K562 (cell line): ENCODE measurements around the gene SLC34A1. TPM values are rescaled to one million over a fixed set of nuclear protein-coding genes. Genes with fewer than 3 reads are reported as not detected.
A peak's percentile ranks its signal among the peaks of the same experiment; 100 is the strongest.

Experiments
- BCLAF1 ChIP-seq, 2 experiments: fragments of 450-650 bp in 1 of 2; IDR thresholded peaks; 2 replicates each; pipeline ENCODE4 v1.6.1; 2011 to 2017; ENCODE audit warnings: low read depth in 2 of 2, antibody characterized with exemption in 1 of 2, borderline replicate concordance in 1 of 2, low read length in 1 of 2, mild to moderate bottlenecking in 1 of 2, mixed read lengths in 1 of 2; ENCODE audit not compliant: control insufficient read depth in 1 of 2
- CBX5 ChIP-seq: IDR thresholded peaks from 2 replicates; pipeline ENCODE4 v1.6.1; 2014; ENCODE audit warnings: low read depth, borderline replicate concordance
- FOS ChIP-seq: IDR thresholded peaks from 3 replicates; pipeline ENCODE4 v1.6.1; 2011; ENCODE audit not compliant: insufficient read length; ENCODE audit errors: extremely low read depth
- FOXP1 ChIP-seq: sonication (generic); formaldehyde crosslinking; IDR thresholded peaks from 2 replicates; pipeline ENCODE4 v1.8.0; 2022; ENCODE audit warnings: mild to moderate bottlenecking, missing genetic modification reagents
- HIVEP1 ChIP-seq: fragments of 250-450 bp; sonication (Bioruptor Pico); IDR thresholded peaks from 2 replicates; pipeline ENCODE4 v1.4.0; 2020; ENCODE audit warnings: mild to moderate bottlenecking
- LEF1 ChIP-seq: fragments of 450-650 bp; IDR thresholded peaks from 2 replicates; pipeline ENCODE4 v1.6.1; 2016; ENCODE audit warnings: mild to moderate bottlenecking
- PRDM10 ChIP-seq: fragments of 450-650 bp; IDR thresholded peaks from 2 replicates; pipeline ENCODE4 v1.6.1; 2018; ENCODE audit not compliant: partially characterized antibody
- RBBP5 ChIP-seq: fragments of 200-600 bp; sonication (generic); IDR thresholded peaks from 2 replicates; pipeline ENCODE4 v1.6.1; 2012; ENCODE audit warnings: borderline replicate concordance, mild to moderate bottlenecking, low read length, control low read depth, inconsistent platforms; ENCODE audit not compliant: insufficient read depth, poor library complexity, severe bottlenecking
- RBM25 ChIP-seq: fragments of 200-400 bp; formaldehyde crosslinking; IDR thresholded peaks from 2 replicates; pipeline ENCODE4 v1.6.1; 2018; ENCODE audit warnings: low read length, low read depth, moderate library complexity; ENCODE audit not compliant: severe bottlenecking
- SRSF3 ChIP-seq: fragments of 200-400 bp; formaldehyde crosslinking; IDR thresholded peaks from 2 replicates; pipeline ENCODE4 v1.6.1; 2016; ENCODE audit warnings: mild to moderate bottlenecking, low read length, moderate library complexity; ENCODE audit not compliant: insufficient read depth
- TEAD1 ChIP-seq, 2 experiments: fragments of 450-650 bp in 1 of 2; sonication (generic) in 1 of 2; formaldehyde crosslinking; IDR thresholded peaks; 2 replicates each; pipeline versions ENCODE4 v1.4.0 to v1.8.0; 2020 to 2022; ENCODE audit warnings: mild to moderate bottlenecking in 2 of 2, missing genetic modification reagents in 1 of 2
- ZC3H4 ChIP-seq: sonication (generic); formaldehyde crosslinking; IDR thresholded peaks from 2 replicates; pipeline ENCODE4 v1.9.0; 2021; ENCODE audit warnings: missing genetic modification reagents, borderline replicate concordance
- ZKSCAN3 ChIP-seq: fragments of 250-450 bp; sonication (Bioruptor Pico); IDR thresholded peaks from 2 replicates; pipeline ENCODE4 v1.4.0; 2020
- ZMIZ1 ChIP-seq, 2 experiments: fragments of 150-350 bp in 1 of 2; IDR thresholded peaks; 2 replicates each; pipeline ENCODE4 v1.6.1; 2012 to 2016; ENCODE audit warnings: low read depth in 2 of 2, low read length in 2 of 2, mild to moderate bottlenecking in 1 of 2, moderate library complexity in 1 of 2
- ZNF695 ChIP-seq: fragments of 450-650 bp; formaldehyde crosslinking; IDR thresholded peaks from 2 replicates; pipeline ENCODE4 v1.4.0; 2020; ENCODE audit warnings: mild to moderate bottlenecking, moderate library complexity
- polyA plus RNA-seq, 8 experiments: library from polyadenylated mRNA; depleted of rRNA in 4 of 8; stranded (reverse) in 5 of 8; unstranded in 3 of 8; fragments of >200 nt; fragmentation: Nextera tagmentation in 2 of 8; fragmentation: Illumina TruSeq in 1 of 8; extraction: Ambion mirVana in 2 of 8; extraction: Trizol in 1 of 8; gene quantifications; 2 replicates each; pipeline versions ENCODE4 v1.2.1 to v1.2.3, GENCODE V29; 2011 to 2014; ENCODE audit warnings: inconsistent platforms in 1 of 8, missing spikeins in 1 of 8
- total RNA-seq, 7 experiments: library from RNA; depleted of rRNA in 6 of 7; stranded (reverse); fragments of >200 nt in 6 of 7; fragmentation: Illumina TruSeq in 2 of 7; extraction: Trizol in 2 of 7; gene quantifications; 2 replicates each; pipeline versions ENCODE4 v1.2.1 to v1.2.3, GENCODE V29; 2011 to 2021; ENCODE audit warnings: low replicate concordance in 1 of 7

SLC34A1 gene
- total and polyA plus RNA-seq, 9 of the 15 experiments (the other 6 are each of a cell fraction or from before 2014, with no cell fraction given), result not detected

- peak in 1 of 2 experiments; percentile 96; a peak in 2 of 4 replicates for TF ChIP-seq BCLAF1 (IDR thresholded peaks at IDR 0.05; ENCODE audit: borderline replicate concordance in 1 of 2, control insufficient read depth in 1 of 2, low read depth in 2 of 2, low read length in 1 of 2)
- TF ChIP-seq ZC3H4, result no peak
- peak; percentile 97 for TF ChIP-seq RBM25
- TF ChIP-seq ZNF695 (CRISPR knock-in tag), result peak; percentile 43; the same call in 1 of the 2 replicates
- no peak for TF ChIP-seq SRSF3
- peak; percentile 67 for TF ChIP-seq RBBP5
- no peak for TF ChIP-seq CBX5
- TF ChIP-seq FOS, result peak; percentile 97
- 0 out of 2 replicates have a peak, but pooled peaks have one; percentile 18 for TF ChIP-seq HIVEP1 (CRISPR knock-in tag)
- 0 out of 4 replicates have a peak, but pooled peaks of 1 of the 2 experiments have one; percentile 12 for TF ChIP-seq ZMIZ1 (IDR thresholded peaks at IDR 0.05; ENCODE audit: low read depth in 2 of 2, low read length in 2 of 2)
- TF ChIP-seq PRDM10, result peak; percentile 51
- TF ChIP-seq ZKSCAN3 (CRISPR knock-in tag), result no peak
- TF ChIP-seq TEAD1 (CRISPR knock-in tag; IDR thresholded peaks at IDR 0.05), result peak in 1 of 2 experiments; percentile 76; a peak in 1 of 4 replicates
- 0 out of 2 replicates have a peak, but pooled peaks have one; percentile 63 for TF ChIP-seq FOXP1 (CRISPR knock-in tag)
- peak; percentile 79; the same call in 1 of the 2 replicates for TF ChIP-seq LEF1
These were observed 32.6 kb upstream of the SLC34A1 start, which contains the start of gene LMAN2 (continued) for GRCh38 chr5:177351392-177352329.
